Activated naive CD4-positive, alpha-beta T cell treated with anti-CD3 and anti-CD28 coated beads, Interleukin-2, amount 10 ng/mL, durations not matched to agents 7 days and 5 days (primary cell): ENCODE measurements around the gene SNAI3.

Source experiments
- CTCF ChIA-PET: fragments of 350-600 bp; sonication (Branson Sonifier 250); formaldehyde crosslinking; loops from one replicate; lab custom pipeline; 2021; ENCODE audit warnings: antibody characterized with exemption; lab: Charles Lee
- DNase-seq: peaks from one replicate; pipeline ENCODE4 v3.0.0-alpha.2; 2020
- H3K27ac Mint-ChIP-seq: one replicate; pipeline ENCODE4 v1.8.0; 2021; ENCODE audit warnings: mild to moderate bottlenecking, moderate library complexity, mixed read lengths
- H3K27me3 Mint-ChIP-seq: one replicate; pipeline ENCODE4 v1.8.0; 2021; ENCODE audit warnings: mild to moderate bottlenecking, mixed read lengths
- H3K36me3 Mint-ChIP-seq: one replicate; pipeline ENCODE4 v1.8.0; 2021; ENCODE audit warnings: mixed read lengths
- H3K4me1 Mint-ChIP-seq: one replicate; pipeline ENCODE4 v1.8.0; 2021; ENCODE audit warnings: mixed read lengths
- H3K4me3 Mint-ChIP-seq: one replicate; pipeline ENCODE4 v1.8.0; 2021; ENCODE audit warnings: mild to moderate bottlenecking, moderate library complexity, mixed read lengths
- H3K9me3 Mint-ChIP-seq: one replicate; pipeline ENCODE4 v1.8.0; 2021; ENCODE audit warnings: mixed read lengths

Gene SNAI3

GRCh38 chr16:88643644-88643932 is 42.7 kb downstream of the SNAI3 start:
- H3K36me3 Mint-ChIP-seq: peaks cover 28% of the 10 kb centered on the region
- H3K4me3 Mint-ChIP-seq: no peak overlapping the region
- CTCF ChIA-PET: no interaction called here
- H3K27ac Mint-ChIP-seq: no peak overlapping the region
- peaks cover 30% of the 10 kb centered on the region for H3K4me1 Mint-ChIP-seq
- no peak for DNase-seq
- H3K9me3 Mint-ChIP-seq: no peaks in the 10 kb centered on the region
- H3K27me3 Mint-ChIP-seq: peaks cover 29% of the 10 kb centered on the region

- CTCF ChIA-PET: no interaction called here
- no peak overlapping the region for H3K4me3 Mint-ChIP-seq
- H3K27ac Mint-ChIP-seq: no peak overlapping the region
- H3K4me1 Mint-ChIP-seq: peaks cover 31% of the 10 kb centered on the region
- H3K9me3 Mint-ChIP-seq: no peaks in the 10 kb centered on the region
- H3K27me3 Mint-ChIP-seq: peaks cover 34% of the 10 kb centered on the region
- H3K36me3 Mint-ChIP-seq: peaks cover 28% of the 10 kb centered on the region
- no peak for DNase-seq
Measured at GRCh38 chr16:88642881-88643643, 43.2 kb downstream of the SNAI3 start.

- DNase-seq: no peak
- Mint-ChIP-seq H3K4me1 (peaks cover 51% of the 10 kb centered on the region), H3K36me3 (peaks cover 30% of the 10 kb centered on the region), H3K27ac (peak overlapping the region; percentile 60), H3K9me3 (peaks cover 1% of the 10 kb centered on the region), H3K4me3 (no peak overlapping the region), H3K27me3 (peaks cover 58% of the 10 kb centered on the region)
- CTCF ChIA-PET: no interaction called here
Measured at GRCh38 chr16:88640498-88641247, 45.6 kb downstream of the SNAI3 start.

- Mint-ChIP-seq H3K27ac (peak overlapping the region; percentile 60), H3K36me3 (peaks cover 26% of the 10 kb centered on the region), H3K4me3 (no peak overlapping the region), H3K27me3 (peaks cover 64% of the 10 kb centered on the region), H3K9me3 (peaks cover 1% of the 10 kb centered on the region), H3K4me1 (peaks cover 52% of the 10 kb centered on the region)
- CTCF ChIA-PET: no interaction called here
- no peak for DNase-seq
Measured at GRCh38 chr16:88640039-88640495, 46.2 kb downstream of the SNAI3 start.

GRCh38 chr16:88639231-88640038 is 46.9 kb downstream of the SNAI3 start:
- CTCF ChIA-PET: no interaction called here
- peaks cover 54% of the 10 kb centered on the region for H3K4me1 Mint-ChIP-seq
- DNase-seq: peak; percentile 35
- peaks cover 1% of the 10 kb centered on the region for H3K9me3 Mint-ChIP-seq
- H3K27me3 Mint-ChIP-seq: peaks cover 71% of the 10 kb centered on the region
- H3K36me3 Mint-ChIP-seq: peaks cover 19% of the 10 kb centered on the region
- no peak overlapping the region for H3K4me3 Mint-ChIP-seq
- peak overlapping the region; percentile 60 for H3K27ac Mint-ChIP-seq

- H3K9me3 Mint-ChIP-seq: peaks cover 1% of the 10 kb centered on the region
- H3K27me3 Mint-ChIP-seq: peaks cover 72% of the 10 kb centered on the region
- peak within 1 kb of the TSS; percentile 78 for H3K27ac Mint-ChIP-seq
- peaks cover 54% of the 10 kb centered on the region for H3K4me1 Mint-ChIP-seq
- CTCF ChIA-PET: no interaction called here
- peaks cover 11% of the 10 kb centered on the region for H3K36me3 Mint-ChIP-seq
- no peak within 1 kb of the TSS for H3K4me3 Mint-ChIP-seq
- peak; percentile 48 for DNase-seq
Measured at GRCh38 chr16:88638323-88639230, 47.7 kb downstream of the SNAI3 start, which contains the start of gene IL17C. IL17C (plus strand) TSS chr16:88638572; CDS start chr16:88638642, 70 bp downstream.

GRCh38 chr16:88636488-88637265 is 49.6 kb downstream of the SNAI3 start:
- H3K27me3 Mint-ChIP-seq: peaks cover 72% of the 10 kb centered on the region
- peak overlapping the region; percentile 20 for H3K27ac Mint-ChIP-seq
- DNase-seq: no peak
- H3K36me3 Mint-ChIP-seq: peaks cover 5% of the 10 kb centered on the region
- peaks cover 1% of the 10 kb centered on the region for H3K9me3 Mint-ChIP-seq
- CTCF ChIA-PET: interaction anchor here (0.6 kb wide), 1 partner anchor 94 kb away, joined by 4 read pairs; no protein-coding TSS in a partner anchor
- H3K4me1 Mint-ChIP-seq: peaks cover 58% of the 10 kb centered on the region
- H3K4me3 Mint-ChIP-seq: no peak overlapping the region

GRCh38 chr16:88635671-88636319 is 50.5 kb downstream of the SNAI3 start:
- CTCF ChIA-PET: no interaction called here
- H3K27ac Mint-ChIP-seq: peak overlapping the region; percentile 7
- peaks cover 56% of the 10 kb centered on the region for H3K4me1 Mint-ChIP-seq
- no peak for DNase-seq
- peaks cover 65% of the 10 kb centered on the region for H3K27me3 Mint-ChIP-seq
- peaks cover 1% of the 10 kb centered on the region for H3K9me3 Mint-ChIP-seq
- no peak overlapping the region for H3K4me3 Mint-ChIP-seq
- H3K36me3 Mint-ChIP-seq: peaks cover 9% of the 10 kb centered on the region

GRCh38 chr16:88634994-88635670 is 51.2 kb downstream of the SNAI3 start:
- Mint-ChIP-seq H3K4me3 (peak overlapping the region; percentile 66), H3K27me3 (peaks cover 59% of the 10 kb centered on the region), H3K36me3 (peaks cover 10% of the 10 kb centered on the region), H3K27ac (peak overlapping the region; percentile 49), H3K9me3 (peaks cover 1% of the 10 kb centered on the region), H3K4me1 (peaks cover 52% of the 10 kb centered on the region)
- CTCF ChIA-PET: no interaction called here
- no peak for DNase-seq

- Mint-ChIP-seq H3K9me3 (peaks cover 1% of the 10 kb centered on the region), H3K36me3 (peaks cover 14% of the 10 kb centered on the region), H3K4me1 (peaks cover 49% of the 10 kb centered on the region), H3K27ac (no peak overlapping the region), H3K4me3 (peak overlapping the region; percentile 69), H3K27me3 (peaks cover 51% of the 10 kb centered on the region)
- CTCF ChIA-PET: no interaction called here
- DNase-seq: peak; percentile 76
Measured at GRCh38 chr16:88634141-88634993, 51.9 kb downstream of the SNAI3 start.

- H3K9me3 Mint-ChIP-seq: peaks cover 1% of the 10 kb centered on the region
- CTCF ChIA-PET: no interaction called here
- H3K4me3 Mint-ChIP-seq: peak overlapping the region; percentile 69
- peaks cover 44% of the 10 kb centered on the region for H3K27me3 Mint-ChIP-seq
- peaks cover 15% of the 10 kb centered on the region for H3K36me3 Mint-ChIP-seq
- H3K27ac Mint-ChIP-seq: peak overlapping the region; percentile 37
- peak; percentile 64 for DNase-seq
- H3K4me1 Mint-ChIP-seq: peaks cover 47% of the 10 kb centered on the region
Measured at GRCh38 chr16:88633684-88634140, 52.6 kb downstream of the SNAI3 start.
